OCI-LY3 (cell line): Measurements from ENCODE around the gene SLC6A6.

ENCODE experiments used
- H2AFZ ChIP-seq: fragments of 200-600, 300-600 bp; shearing (Covaris generic); 2 replicates; pipeline ENCODE4 v1.6.0; 2014; ENCODE audit warnings: antibody characterized with exemption, low read depth, low read length
- H3K27ac ChIP-seq: fragments of 200-600, 300-600 bp; sonication (generic); 2 replicates; pipeline ENCODE4 v1.5.1; 2014; ENCODE audit warnings: mild to moderate bottlenecking, low read length, moderate library complexity, mixed read lengths
- H3K27me3 ChIP-seq: fragments of 200-600, 300-600 bp; sonication (generic); 2 replicates; pipeline ENCODE4 v1.6.1; 2014; ENCODE audit warnings: low read depth, low read length, mixed read lengths
- H3K36me3 ChIP-seq: fragments of 200-600, 300-600 bp; sonication (generic); replicated peaks from 2 replicates; pipeline ENCODE3; 2014; ENCODE audit warnings: low read depth, low read length, mixed read lengths
- H3K4me1 ChIP-seq: fragments of 300-600, 200-600 bp; sonication (generic); 2 replicates; pipeline ENCODE4 v1.6.1; 2014; ENCODE audit warnings: low read length, mixed read lengths
- H3K4me2 ChIP-seq: fragments of 200-600, 300-600 bp; sonication (generic); 2 replicates; pipeline ENCODE4 v1.6.1; 2014; ENCODE audit warnings: low read length, mixed read lengths
- H3K4me3 ChIP-seq: fragments of 300-600, 200-600 bp; sonication (generic); 2 replicates; pipeline ENCODE4 v1.5.1; 2014; ENCODE audit warnings: antibody characterized with exemption, mild to moderate bottlenecking, low read length, moderate library complexity
- H3K79me2 ChIP-seq: fragments of 300-600, 200-600 bp; shearing (Covaris generic); 2 replicates; pipeline ENCODE4 v1.6.1; 2014; ENCODE audit warnings: mild to moderate bottlenecking, low read length, mixed read lengths
- H3K9ac ChIP-seq: fragments of 300-600, 200-600 bp; shearing (Covaris generic); 2 replicates; pipeline ENCODE4 v1.6.0; 2014; ENCODE audit warnings: mild to moderate bottlenecking, low read length, moderate library complexity
- H3K9me3 ChIP-seq: fragments of 200-600, 300-600 bp; shearing (Covaris generic); 2 replicates; pipeline ENCODE4 v1.6.1; 2014; ENCODE audit warnings: low read length, mixed read lengths; ENCODE audit not compliant: insufficient read depth
- H4K20me1 ChIP-seq: fragments of 200-600, 300-600 bp; sonication (generic); 2 replicates; pipeline ENCODE4 v1.6.1; 2016; ENCODE audit warnings: low read length, mixed read lengths; ENCODE audit not compliant: insufficient read depth
- CTCF ChIP-seq: fragments of 200-600, 300-600 bp; sonication (generic); IDR thresholded peaks from 2 replicates; pipeline ENCODE4 v1.5.1; 2014; ENCODE audit warnings: antibody characterized with exemption, low read length, low read depth
- EZH2phosphoT487 ChIP-seq: fragments of 200-600 bp; shearing (Covaris generic); IDR thresholded peaks from 2 replicates; pipeline ENCODE4 v1.6.1; 2018; ENCODE audit warnings: antibody characterized with exemption, mixed run types, low read depth

The SLC6A6 gene

GRCh38 chr3:14471690-14472089 lies 69.3 kb downstream of the SLC6A6 start:
- Histone ChIP-seq H3K27ac (no peak overlapping the region), H3K36me3 (peaks cover 91% of the 10 kb centered on the region)

GRCh38 chr3:14472471-14473351 lies 70.3 kb downstream of the SLC6A6 start:
- no peak overlapping the region for H3K4me2 ChIP-seq
- H3K4me3 ChIP-seq = no peak overlapping the region
- TF ChIP-seq CTCF = no peak
- TF ChIP-seq EZH2phosphoT487 = no peak
- no peaks in the 10 kb centered on the region for H3K27me3 ChIP-seq
- H3K36me3 ChIP-seq = peaks cover 91% of the 10 kb centered on the region
- H3K9ac ChIP-seq = no peak overlapping the region
- no peak overlapping the region for H2AFZ ChIP-seq
- H3K79me2 ChIP-seq = peaks cover 4% of the 10 kb centered on the region; the same call in 1 of the 2 replicates
- H3K27ac ChIP-seq = no peak overlapping the region
- no peaks in the 10 kb centered on the region for H3K9me3 ChIP-seq
- peaks cover 4% of the 10 kb centered on the region for H3K4me1 ChIP-seq
- no peaks in the 10 kb centered on the region for H4K20me1 ChIP-seq

More at GRCh38 chr3:14471690-14472089, 69.3 kb downstream of the SLC6A6 start:
- peaks cover 10% of the 10 kb centered on the region for H3K4me1 ChIP-seq
- no peak overlapping the region for H3K4me2 ChIP-seq
- peaks cover 4% of the 10 kb centered on the region; the same call in 1 of the 2 replicates for H3K79me2 ChIP-seq
- H2AFZ ChIP-seq = no peak overlapping the region
- H4K20me1 ChIP-seq = no peaks in the 10 kb centered on the region
- H3K4me3 ChIP-seq = no peak overlapping the region
- TF ChIP-seq CTCF = no peak
- TF ChIP-seq EZH2phosphoT487 = no peak
- no peak overlapping the region for H3K9ac ChIP-seq
- H3K27me3 ChIP-seq = no peaks in the 10 kb centered on the region
- H3K9me3 ChIP-seq = no peaks in the 10 kb centered on the region

GRCh38 chr3:14473411-14473891 lies 71.0 kb downstream of the SLC6A6 start:
- Histone ChIP-seq H3K27ac (no peak overlapping the region), H2AFZ (no peak overlapping the region), H3K36me3 (peaks cover 92% of the 10 kb centered on the region), H3K4me1 (no peaks in the 10 kb centered on the region), H3K9ac (no peak overlapping the region), H3K27me3 (no peaks in the 10 kb centered on the region), H3K4me3 (no peak overlapping the region), H3K4me2 (no peak overlapping the region), H4K20me1 (no peaks in the 10 kb centered on the region), H3K9me3 (no peaks in the 10 kb centered on the region), H3K79me2 (peaks cover 3% of the 10 kb centered on the region; the same call in 1 of the 2 replicates)
- TF ChIP-seq EZH2phosphoT487 = no peak
- TF ChIP-seq CTCF = no peak

- Histone ChIP-seq H3K36me3 (peaks cover 92% of the 10 kb centered on the region), H4K20me1 (no peaks in the 10 kb centered on the region), H3K4me3 (no peak overlapping the region), H3K9me3 (no peaks in the 10 kb centered on the region), H3K4me1 (no peaks in the 10 kb centered on the region), H2AFZ (no peak overlapping the region), H3K27me3 (no peaks in the 10 kb centered on the region), H3K4me2 (no peak overlapping the region), H3K9ac (no peak overlapping the region), H3K79me2 (no peaks in the 10 kb centered on the region), H3K27ac (no peak overlapping the region)
- no peak for TF ChIP-seq EZH2phosphoT487
These were observed 72.1 kb downstream of the SLC6A6 start for GRCh38 chr3:14474363-14475081.
